Memory B cell (primary cell): ENCODE results near the gene GEMIN7.
"Not testable (repeated sequence)": the region's sequence is repeated elsewhere in the genome, so short reads cannot be mapped to it uniquely, and the experiment has no call there.

Source experiments
- ATAC-seq: fragments of 150-1000 bp; cut with Tn5 transposase; 2 replicates; pipeline ENCODE4 v1.10.0; 2021; ENCODE audit warnings: low read depth, mild to moderate bottlenecking, moderate library complexity
- DNase-seq, 2 donors: peaks; one replicate each; pipeline ENCODE4 v3.0.0; 2022; ENCODE audit warnings: low spot score in 2 of 2
- H3K27ac Mint-ChIP-seq: one replicate; pipeline ENCODE4 v1.8.0; 2022; ENCODE audit warnings: mild to moderate bottlenecking, moderate library complexity, mixed read lengths
- H3K27me3 Mint-ChIP-seq: one replicate; pipeline ENCODE4 v1.8.0; 2022; ENCODE audit warnings: mixed read lengths
- H3K36me3 Mint-ChIP-seq: one replicate; pipeline ENCODE4 v1.8.0; 2022; ENCODE audit warnings: mild to moderate bottlenecking, mixed read lengths
- H3K4me1 Mint-ChIP-seq: one replicate; pipeline ENCODE4 v1.8.0; 2022; ENCODE audit warnings: mixed read lengths
- H3K4me3 Mint-ChIP-seq: one replicate; pipeline ENCODE4 v1.8.0; 2022; ENCODE audit warnings: mild to moderate bottlenecking, moderate library complexity, mixed read lengths
- H3K9me3 Mint-ChIP-seq: one replicate; pipeline ENCODE4 v1.8.0; 2022; ENCODE audit warnings: mixed read lengths

The GEMIN7 gene

DNA sequence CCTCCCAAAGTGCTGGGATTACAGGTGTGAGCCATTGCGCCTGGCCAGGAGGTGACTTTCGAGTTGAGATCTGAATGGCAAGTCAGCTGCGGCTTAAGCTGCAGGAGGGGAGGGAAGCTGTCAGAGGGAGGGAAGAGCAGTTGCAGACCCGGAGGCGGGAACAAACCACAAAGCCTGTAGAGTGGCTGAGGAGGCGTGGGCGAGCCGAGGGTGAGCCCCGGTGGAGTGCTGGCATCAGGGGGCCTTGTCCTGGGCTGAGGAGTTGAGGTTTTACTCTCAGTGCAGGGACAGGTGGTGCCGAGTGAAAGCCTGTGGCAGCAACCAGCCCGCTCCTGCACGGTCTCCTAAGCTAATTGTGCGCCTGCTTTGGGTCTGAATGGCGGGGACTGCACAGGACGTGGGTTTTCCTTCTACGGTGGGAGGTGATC lies 38.1 kb downstream of the GEMIN7 start:
- Mint-ChIP-seq H3K4me3 (peak overlapping the region; percentile 71), H3K27ac (peak overlapping the region; percentile 53), H3K27me3 (no peaks in the 10 kb centered on the region), H3K9me3 (no peaks in the 10 kb centered on the region), H3K36me3 (no peaks in the 10 kb centered on the region), H3K4me1 (peaks cover 39% of the 10 kb centered on the region)
- ATAC-seq (peak; percentile 49), DNase-seq (no peak)

DNA sequence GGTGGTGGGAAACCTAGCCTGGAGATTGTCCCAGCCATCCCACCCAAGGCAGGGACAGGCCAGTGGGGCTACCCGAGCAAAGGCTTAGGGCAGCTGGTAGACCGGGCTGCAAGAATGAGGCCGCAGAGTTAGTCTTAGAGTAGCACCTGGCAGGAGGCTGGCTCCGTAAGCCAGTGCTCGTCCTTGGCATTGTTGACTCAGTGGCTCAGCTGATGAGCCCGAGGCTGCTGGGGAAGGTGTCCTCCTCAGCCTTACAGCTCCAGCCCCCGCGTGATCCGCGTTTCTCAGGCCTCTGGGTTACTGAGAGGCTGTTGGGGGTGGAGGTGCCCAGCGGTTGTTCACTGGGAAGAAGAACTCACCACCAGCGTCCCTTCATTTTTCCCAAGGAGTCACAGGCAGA lies 38.6 kb downstream of the GEMIN7 start:
- no peaks in the 10 kb centered on the region for H3K36me3 Mint-ChIP-seq
- no peak overlapping the region for H3K4me3 Mint-ChIP-seq
- peaks cover 38% of the 10 kb centered on the region for H3K4me1 Mint-ChIP-seq
- ATAC-seq (no peak), DNase-seq (no peak)
- no peak overlapping the region for H3K27ac Mint-ChIP-seq
- H3K9me3 Mint-ChIP-seq, result no peaks in the 10 kb centered on the region
- H3K27me3 Mint-ChIP-seq, result no peaks in the 10 kb centered on the region

DNA sequence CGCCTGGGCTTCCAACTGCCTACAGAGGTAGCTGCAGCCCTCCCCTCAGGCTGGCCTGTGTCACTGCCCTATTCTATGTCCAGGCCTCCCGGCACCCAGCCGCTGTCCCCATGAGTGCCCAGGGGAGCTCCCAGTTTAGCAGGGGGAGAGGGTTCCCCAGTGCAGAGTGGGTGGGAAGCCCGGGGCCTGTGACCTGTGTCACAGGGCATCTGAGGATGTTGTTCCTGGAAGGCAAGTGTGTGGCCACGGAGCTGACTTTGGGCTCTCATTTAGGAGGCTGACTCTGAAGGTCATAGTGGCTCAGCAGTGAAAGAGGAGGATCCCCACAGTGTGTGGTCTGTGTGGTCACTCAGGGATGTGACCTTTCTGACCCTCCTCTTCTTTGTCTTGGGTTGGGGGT lies 39.0 kb downstream of the GEMIN7 start:
- Mint-ChIP-seq H3K9me3 (no peaks in the 10 kb centered on the region), H3K4me1 (peaks cover 38% of the 10 kb centered on the region), H3K36me3 (no peaks in the 10 kb centered on the region), H3K27me3 (no peaks in the 10 kb centered on the region), H3K4me3 (peak overlapping the region; percentile 43), H3K27ac (peak overlapping the region; percentile 78)
- no peak for ATAC-seq
- no peak for DNase-seq

DNA sequence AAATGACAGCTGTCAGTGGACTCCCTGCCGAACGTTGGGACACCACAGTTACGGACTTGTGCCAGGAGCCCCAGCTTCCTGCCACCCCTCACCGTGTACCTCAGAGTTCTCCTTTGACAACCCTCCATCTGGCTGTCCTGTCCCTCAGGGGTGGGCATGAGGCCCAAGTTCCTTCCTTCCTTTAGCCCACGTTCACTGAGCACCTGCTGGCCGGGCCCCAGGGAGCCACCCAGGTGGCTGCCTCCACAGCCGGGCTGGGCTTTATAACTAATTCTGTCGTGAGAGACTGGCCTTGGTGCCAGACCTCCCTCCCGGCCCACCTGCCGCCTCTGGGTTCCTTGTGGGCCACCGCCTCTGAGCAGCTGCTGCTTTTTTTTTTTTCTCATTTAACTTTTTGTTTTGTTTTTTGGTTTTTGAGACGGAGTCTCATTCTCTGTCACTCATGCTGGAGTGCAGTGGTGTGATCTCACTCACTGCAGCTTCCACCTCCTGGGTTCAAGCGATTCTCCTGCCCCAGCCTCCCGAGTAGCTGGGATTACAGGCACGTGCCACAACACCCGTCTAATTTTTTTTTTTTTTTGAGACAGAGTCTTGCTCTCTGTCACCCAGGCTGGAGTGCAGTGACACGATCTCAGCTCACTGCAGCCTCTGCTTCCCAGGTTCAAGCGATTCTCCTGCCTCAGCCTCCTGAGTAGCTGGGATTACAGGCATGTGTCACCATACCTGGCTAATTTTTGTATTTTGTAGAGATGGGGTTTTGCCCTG lies 39.7 kb downstream of the GEMIN7 start:
- DNase-seq (peak in 1 of 2 donors; percentile 18), ATAC-seq (peak; percentile 72)
- H3K27me3 Mint-ChIP-seq, H3K36me3 Mint-ChIP-seq, H3K9me3 Mint-ChIP-seq: not testable (repeated sequence)
- Mint-ChIP-seq H3K4me3 (peak overlapping the region; percentile 18), H3K4me1 (peaks cover 39% of the 10 kb centered on the region), H3K27ac (peak overlapping the region; percentile 78)

DNA sequence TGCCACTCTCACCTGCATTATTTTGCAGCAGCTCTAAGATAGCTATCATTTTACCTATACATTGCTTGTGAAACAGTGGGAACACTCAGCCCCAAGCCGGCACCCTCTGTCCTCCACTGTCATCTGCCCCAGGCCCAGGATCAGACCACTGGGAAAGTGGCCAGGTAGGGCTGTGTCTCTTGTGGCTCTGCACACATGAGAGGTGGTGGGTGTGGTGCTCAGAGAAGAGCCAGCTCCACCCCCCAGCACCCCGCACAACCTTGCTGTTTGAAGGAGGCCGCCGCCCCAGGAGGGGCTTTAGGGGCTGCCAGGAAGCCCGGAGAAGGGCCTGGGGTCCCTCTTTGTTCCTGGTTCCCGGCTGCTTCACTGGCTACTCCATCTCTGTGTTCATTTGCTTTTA lies 40.5 kb downstream of the GEMIN7 start:
- no peak overlapping the region for H3K27ac Mint-ChIP-seq
- H3K9me3 Mint-ChIP-seq, result no peaks in the 10 kb centered on the region
- H3K4me1 Mint-ChIP-seq, result peaks cover 37% of the 10 kb centered on the region
- no peak for DNase-seq
- no peak overlapping the region for H3K4me3 Mint-ChIP-seq
- ATAC-seq, result no peak
- no peaks in the 10 kb centered on the region for H3K36me3 Mint-ChIP-seq
- no peaks in the 10 kb centered on the region for H3K27me3 Mint-ChIP-seq

DNA sequence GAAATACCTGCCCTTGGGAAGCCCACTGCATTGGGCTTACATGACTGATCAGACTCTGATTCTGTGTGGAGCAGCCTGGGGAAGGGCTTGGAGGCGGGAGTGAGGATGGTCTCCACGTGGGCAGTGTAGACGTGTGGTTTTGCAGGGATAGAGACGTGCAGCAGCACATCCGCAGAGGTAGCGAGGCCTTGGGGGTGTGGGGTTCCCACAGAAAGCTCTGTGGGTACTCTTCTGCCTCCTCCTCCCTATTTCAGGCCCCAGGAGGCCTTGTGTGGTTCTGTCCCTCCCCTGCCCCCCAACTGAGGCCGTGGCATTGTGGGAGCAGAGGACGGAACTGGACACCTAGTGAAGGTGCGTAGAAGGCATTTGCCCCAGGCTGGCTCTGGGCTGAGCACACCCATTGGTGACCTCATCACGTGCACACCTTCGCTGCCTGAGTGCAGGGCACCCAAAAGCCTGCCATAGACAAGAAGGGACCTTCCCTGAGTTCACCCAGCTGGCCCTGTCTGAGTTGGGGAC lies 42.8 kb downstream of the GEMIN7 start:
- no peak overlapping the region for H3K4me3 Mint-ChIP-seq
- no peaks in the 10 kb centered on the region for H3K36me3 Mint-ChIP-seq
- peaks cover 38% of the 10 kb centered on the region for H3K4me1 Mint-ChIP-seq
- H3K27me3 Mint-ChIP-seq, result no peaks in the 10 kb centered on the region
- DNase-seq, result no peak
- no peaks in the 10 kb centered on the region for H3K9me3 Mint-ChIP-seq
- no peak overlapping the region for H3K27ac Mint-ChIP-seq
- ATAC-seq, result no peak

DNA sequence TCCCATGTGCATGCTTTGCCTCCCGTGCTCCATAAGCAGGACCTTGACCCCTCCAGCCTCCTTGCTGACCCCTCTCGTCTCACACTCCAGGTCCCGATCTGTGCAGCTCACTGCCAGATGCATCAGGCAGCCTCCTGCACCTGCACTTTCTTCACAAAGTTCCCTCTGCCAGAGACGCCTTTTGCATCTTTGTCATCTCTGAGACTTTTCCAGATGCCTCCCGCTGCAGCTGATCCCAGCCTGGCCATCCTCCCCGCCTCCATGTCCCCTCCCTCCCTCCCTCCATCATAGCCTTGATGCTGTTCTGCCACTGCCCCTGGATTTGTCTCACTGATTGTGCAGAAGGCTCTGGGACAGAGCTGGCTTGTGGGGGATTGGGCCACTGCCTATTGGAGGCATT lies 43.8 kb downstream of the GEMIN7 start:
- H3K36me3 Mint-ChIP-seq, result no peaks in the 10 kb centered on the region
- no peaks in the 10 kb centered on the region for H3K9me3 Mint-ChIP-seq
- ATAC-seq, result no peak
- no peak for DNase-seq
- H3K4me1 Mint-ChIP-seq, result peaks cover 32% of the 10 kb centered on the region
- H3K27me3 Mint-ChIP-seq, result no peaks in the 10 kb centered on the region
- H3K4me3 Mint-ChIP-seq, result no peak overlapping the region
- H3K27ac Mint-ChIP-seq, result no peak overlapping the region

DNA sequence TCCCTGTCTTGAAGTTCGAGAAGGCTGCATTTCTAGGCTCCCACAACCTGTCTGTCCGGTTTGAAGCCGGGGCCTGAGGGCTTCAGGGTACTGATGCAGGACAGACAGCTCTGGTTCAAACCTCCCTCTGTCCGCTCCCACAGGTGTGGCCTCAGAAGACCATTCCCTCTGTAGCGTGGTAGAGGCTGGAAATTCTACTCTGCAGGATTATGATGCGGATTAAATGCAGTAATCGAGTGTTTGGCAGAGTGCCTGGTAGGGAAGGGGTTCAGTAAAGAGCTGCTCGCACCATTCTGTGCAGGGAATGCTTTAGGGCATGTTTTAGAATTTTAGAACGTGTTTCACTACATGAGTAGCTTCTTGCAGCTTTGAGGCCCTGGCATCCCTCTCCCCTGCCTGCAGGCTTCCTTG lies 44.4 kb downstream of the GEMIN7 start:
- no peak for DNase-seq
- no peak for ATAC-seq
- Mint-ChIP-seq H3K27me3 (no peaks in the 10 kb centered on the region), H3K9me3 (no peaks in the 10 kb centered on the region), H3K4me1 (peaks cover 30% of the 10 kb centered on the region), H3K4me3 (no peak overlapping the region), H3K36me3 (no peaks in the 10 kb centered on the region), H3K27ac (no peak overlapping the region)

DNA sequence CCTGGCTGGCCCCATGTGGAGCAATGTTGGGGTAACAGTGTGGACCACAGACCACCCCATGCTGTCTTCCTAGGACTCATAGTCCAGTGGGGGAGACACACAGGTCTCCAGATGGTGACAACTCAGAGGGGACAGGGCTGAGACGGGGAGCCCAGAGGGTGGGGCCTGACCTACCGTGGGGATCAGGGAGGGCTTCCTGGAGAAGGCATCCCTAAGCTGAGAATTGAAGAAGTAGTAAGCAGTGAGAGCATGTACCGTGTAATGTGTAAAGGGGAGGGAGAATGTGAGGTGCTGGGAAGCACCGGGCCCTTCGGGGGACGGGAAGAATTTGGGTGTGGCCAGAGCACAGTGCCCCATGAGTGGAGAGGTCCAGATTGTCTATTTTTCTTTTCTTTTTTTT lies 45.0 kb downstream of the GEMIN7 start:
- Mint-ChIP-seq H3K27ac (no peak overlapping the region), H3K27me3 (no peaks in the 10 kb centered on the region), H3K9me3 (no peaks in the 10 kb centered on the region), H3K4me3 (no peak overlapping the region), H3K36me3 (no peaks in the 10 kb centered on the region), H3K4me1 (peaks cover 25% of the 10 kb centered on the region)
- ATAC-seq (no peak), DNase-seq (no peak)

DNA sequence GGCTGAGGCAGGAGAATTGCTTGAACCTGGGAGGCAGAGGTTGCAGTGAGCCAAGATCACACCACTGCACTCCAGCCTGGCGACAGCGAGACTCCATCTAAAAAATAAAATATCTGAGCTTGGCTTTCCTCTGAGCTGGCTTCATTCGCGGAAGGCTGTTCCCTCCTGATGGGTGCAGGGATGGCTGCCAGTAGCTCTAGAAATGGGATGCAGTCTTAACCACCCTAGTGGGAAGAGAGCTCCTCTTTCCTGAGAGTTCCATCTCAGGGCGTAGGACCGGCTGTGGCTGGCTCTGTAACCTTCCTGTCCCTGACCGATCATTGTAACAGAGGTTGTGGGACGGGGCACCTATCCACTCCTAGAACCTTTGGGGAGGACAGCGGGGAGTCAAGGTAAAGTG lies 46.3 kb downstream of the GEMIN7 start:
- ATAC-seq (no peak), DNase-seq (no peak)
- Mint-ChIP-seq H3K36me3 (no peaks in the 10 kb centered on the region), H3K9me3 (no peaks in the 10 kb centered on the region), H3K27me3 (no peaks in the 10 kb centered on the region), H3K4me1 (peaks cover 23% of the 10 kb centered on the region), H3K27ac (no peak overlapping the region), H3K4me3 (no peak overlapping the region)

DNA sequence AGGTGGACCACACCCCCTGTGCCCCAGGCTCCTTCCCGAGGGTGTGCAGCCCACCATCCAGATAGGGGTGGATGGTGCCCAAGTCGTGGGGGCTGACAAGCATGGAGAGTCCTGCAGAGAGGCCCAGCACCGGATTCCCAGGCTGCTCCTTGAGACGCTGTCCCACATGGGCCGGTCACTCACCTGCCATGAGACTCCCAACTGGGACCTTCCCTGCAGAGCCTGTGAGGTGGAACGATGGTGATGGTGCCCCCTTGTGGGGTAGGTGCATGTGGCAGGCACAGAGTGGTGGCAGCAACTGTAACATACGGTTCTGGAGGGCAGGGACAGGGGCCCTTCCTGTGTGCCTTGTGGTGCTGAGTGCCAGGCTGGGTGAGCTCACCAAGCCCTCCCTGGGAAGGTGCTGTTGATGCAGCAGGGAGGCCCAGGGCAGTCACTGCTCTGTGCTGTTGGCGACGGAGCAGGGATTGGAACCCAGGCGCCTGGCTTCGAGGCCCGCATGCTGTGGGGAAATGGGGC lies 47.0 kb downstream of the GEMIN7 start:
- Mint-ChIP-seq H3K9me3 (no peaks in the 10 kb centered on the region), H3K36me3 (no peaks in the 10 kb centered on the region), H3K4me3 (no peak overlapping the region), H3K4me1 (peaks cover 23% of the 10 kb centered on the region), H3K27me3 (no peaks in the 10 kb centered on the region), H3K27ac (no peak overlapping the region)
- peak; percentile 64 to 68 for DNase-seq
- peak; percentile 96 for ATAC-seq

DNA sequence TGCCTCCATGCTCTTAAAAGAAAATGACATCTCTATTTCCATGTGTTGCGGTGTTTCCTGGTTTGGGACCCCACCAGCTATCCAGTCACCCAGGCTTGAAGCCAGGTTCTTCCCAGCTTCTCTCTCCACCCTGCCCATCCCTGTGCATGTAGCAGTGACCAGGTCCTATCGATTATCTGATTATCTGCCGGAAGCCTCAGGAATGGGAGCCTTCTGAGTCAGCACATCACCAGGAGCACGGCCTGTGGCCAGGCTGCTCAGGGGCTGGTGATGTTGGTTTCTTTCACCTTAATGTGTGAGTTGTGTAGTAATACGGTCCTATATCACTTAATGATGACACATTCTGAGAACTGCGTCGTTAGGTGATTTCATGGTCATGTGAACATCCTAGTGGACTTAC lies 47.6 kb downstream of the GEMIN7 start:
- Mint-ChIP-seq H3K9me3 (no peaks in the 10 kb centered on the region), H3K4me3 (no peak overlapping the region), H3K4me1 (peaks cover 19% of the 10 kb centered on the region), H3K27ac (no peak overlapping the region), H3K27me3 (no peaks in the 10 kb centered on the region), H3K36me3 (no peaks in the 10 kb centered on the region)
- no peak for ATAC-seq
- DNase-seq, result no peak

DNA sequence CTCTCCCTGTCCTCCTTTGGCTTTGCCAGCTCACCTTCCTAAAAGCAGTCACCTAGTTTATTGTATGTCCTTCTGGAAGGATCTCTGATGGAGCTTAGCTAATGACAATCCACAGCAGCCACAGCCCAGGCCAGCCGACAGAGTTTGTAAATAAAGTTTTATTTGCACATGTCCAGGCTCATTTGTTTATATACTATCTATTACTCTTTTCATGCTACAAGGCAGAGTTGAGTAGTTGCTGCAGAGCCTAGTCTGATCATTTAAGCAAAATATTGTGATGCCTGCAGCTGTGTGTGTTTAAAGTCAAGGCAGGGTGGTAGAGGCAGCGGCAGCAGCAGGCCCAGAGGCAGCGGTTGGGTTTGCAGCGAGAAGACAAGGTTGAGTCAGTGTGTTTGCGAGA lies 49.1 kb downstream of the GEMIN7 start:
- Mint-ChIP-seq H3K9me3 (no peaks in the 10 kb centered on the region), H3K36me3 (no peaks in the 10 kb centered on the region), H3K4me3 (no peak overlapping the region), H3K4me1 (peaks cover 15% of the 10 kb centered on the region), H3K27me3 (no peaks in the 10 kb centered on the region), H3K27ac (no peak overlapping the region)
- DNase-seq (no peak), ATAC-seq (no peak)

DNA sequence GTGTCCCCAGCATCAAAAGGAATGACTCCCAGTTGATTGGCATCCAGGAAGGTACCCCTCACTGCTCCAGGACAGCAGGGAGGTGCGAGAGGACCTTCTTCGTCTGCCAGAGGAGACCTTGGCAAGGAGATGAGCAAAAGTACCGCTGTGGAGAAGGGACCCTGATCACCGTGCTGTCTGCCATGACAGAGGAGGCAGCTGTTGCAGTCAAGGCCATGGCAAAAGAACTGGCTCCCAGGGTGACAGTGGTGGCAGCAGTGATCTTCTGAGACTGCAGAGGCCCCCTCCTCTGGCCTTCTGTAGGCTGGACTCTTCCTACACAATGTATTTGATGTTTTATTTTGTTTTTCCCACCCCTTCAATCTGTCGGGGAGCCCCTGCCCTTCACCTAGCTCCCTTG lies 49.7 kb downstream of the GEMIN7 start:
- Mint-ChIP-seq H3K9me3 (no peaks in the 10 kb centered on the region), H3K4me3 (no peak overlapping the region), H3K27ac (no peak overlapping the region), H3K36me3 (no peaks in the 10 kb centered on the region), H3K27me3 (no peaks in the 10 kb centered on the region), H3K4me1 (peaks cover 14% of the 10 kb centered on the region)
- ATAC-seq, result no peak
- DNase-seq, result no peak

DNA sequence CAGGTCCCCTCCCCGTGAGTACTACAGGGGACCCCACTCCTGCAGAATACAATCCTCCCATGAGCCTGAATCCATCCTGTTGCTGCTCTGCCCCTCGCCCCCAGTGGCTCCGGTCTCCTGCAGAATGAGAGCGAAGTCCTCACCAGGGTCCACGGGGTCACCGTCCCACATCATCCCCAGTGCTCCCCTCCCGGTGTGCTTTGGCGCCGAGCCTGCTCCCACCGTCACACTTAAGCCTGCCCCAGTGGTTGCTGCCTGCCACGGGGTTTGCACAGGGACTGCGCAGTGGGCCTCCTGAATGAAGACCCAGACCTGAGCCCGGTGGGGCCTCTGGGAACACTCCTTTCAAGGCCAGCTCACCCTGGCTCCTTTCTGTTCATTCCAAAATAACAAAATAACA lies 51.2 kb downstream of the GEMIN7 start:
- Mint-ChIP-seq H3K4me1 (peaks cover 17% of the 10 kb centered on the region), H3K9me3 (no peaks in the 10 kb centered on the region), H3K27me3 (no peaks in the 10 kb centered on the region), H3K36me3 (no peaks in the 10 kb centered on the region), H3K4me3 (no peak overlapping the region), H3K27ac (no peak overlapping the region)
- ATAC-seq (no peak), DNase-seq (no peak)
